ENCODE results near the gene PRSS38.
A peak's percentile ranks its signal among the peaks of the same experiment; 100 is the strongest.

PRSS38 gene

GRCh38 chr1:227815468-227816409, at the start of gene PRSS38:
PRSS38 (plus strand) TSS chr1:227815675; CDS start chr1:227815717, 42 bp downstream.
- no peak for DNase-seq

- DNase-seq, result peak; percentile 58
Observed at GRCh38 chr1:227766015-227766634, 49.4 kb upstream of the PRSS38 start.

GRCh38 chr1:227766653-227767277, 48.7 kb upstream of the PRSS38 start:
- no peak for DNase-seq

DNA sequence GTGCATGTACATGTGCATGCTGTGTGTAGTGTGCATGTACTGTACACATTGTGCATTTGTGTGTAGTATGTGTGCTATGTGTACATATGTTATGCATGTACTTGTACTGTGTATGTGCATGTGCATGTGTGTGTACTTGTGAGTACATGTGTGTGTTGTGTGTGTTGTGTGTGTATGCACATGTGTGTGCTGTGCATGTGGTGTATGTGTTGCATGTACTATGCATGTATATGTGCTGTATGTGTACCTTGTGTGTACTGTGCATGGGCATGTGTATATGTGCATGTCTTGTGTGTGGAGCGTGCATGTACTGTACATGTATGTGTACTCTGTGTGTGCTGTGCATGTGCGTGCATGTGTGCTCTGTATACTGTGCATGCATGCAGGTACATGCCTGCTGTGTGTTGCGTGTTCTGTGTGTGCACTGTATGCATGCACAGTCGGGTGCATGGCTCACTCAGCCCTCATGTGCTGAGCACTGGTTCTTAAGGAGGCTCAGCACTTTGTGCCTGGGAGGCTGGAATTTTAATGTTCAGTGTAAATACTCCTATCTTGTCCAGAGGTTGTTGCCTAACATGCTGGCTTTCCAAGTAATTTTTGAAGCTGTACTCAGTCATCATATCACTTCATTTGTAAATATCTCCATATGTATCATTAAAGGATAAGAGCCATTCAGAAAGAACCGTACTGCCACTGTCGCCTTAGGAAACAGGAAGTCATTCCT, 47.9 kb upstream of the PRSS38 start:
- DNase-seq, result no peak

- no peak for DNase-seq
Observed at GRCh38 chr1:227768125-227768439, 47.4 kb upstream of the PRSS38 start.

DNA sequence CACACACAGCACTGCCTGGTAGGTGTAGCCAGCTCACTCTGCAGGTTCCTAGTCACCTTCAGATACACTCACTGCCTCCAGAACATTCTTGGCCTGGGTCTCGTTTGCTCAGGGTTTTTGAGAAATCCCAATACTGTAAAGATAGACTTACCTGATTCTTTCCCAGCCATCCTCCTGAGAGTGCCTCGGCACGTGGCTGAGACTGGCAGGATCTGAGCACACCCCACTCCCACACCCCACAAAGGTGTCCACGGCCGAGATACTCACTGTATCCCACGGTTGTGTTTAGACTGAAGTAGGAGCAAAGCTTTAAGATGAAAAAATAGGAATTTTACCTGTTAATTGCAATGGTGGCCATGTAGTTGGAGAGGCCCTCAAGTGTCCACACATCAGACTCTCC, 46.8 kb upstream of the PRSS38 start:
- no peak for DNase-seq

GRCh38 chr1:227769047-227769935, 46.2 kb upstream of the PRSS38 start:
- no peak for DNase-seq

DNA sequence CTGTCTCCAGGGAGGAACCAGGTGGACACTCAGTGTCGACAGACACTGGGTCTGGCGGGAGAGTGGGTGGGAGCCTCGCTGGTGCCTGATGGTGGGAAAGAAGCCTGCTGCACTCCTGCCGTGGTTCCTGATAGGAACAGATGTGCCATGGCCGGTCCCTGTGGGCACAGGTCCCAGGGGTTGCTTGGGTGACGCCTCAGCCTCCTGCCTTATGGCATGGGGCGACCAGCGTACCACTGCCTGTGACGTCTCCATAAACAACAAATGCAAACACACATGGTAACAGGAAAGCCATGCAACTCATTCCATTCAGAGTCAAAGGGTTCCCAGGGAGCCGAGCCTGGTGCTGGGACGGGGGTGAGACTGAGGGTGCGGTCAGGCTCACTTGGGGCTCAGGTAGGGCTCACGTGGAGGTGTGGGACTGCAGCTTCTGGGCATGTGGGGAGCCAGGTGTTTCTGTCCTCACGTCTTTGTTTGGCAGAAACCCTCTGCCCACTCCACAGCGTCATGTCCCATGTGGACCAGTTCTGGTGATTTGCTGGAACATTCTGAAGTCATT, 45.5 kb upstream of the PRSS38 start:
- DNase-seq, result no peak

- no peak for DNase-seq
Observed at GRCh38 chr1:227770812-227771211, 44.7 kb upstream of the PRSS38 start.

- no peak for DNase-seq
Observed at GRCh38 chr1:227771326-227771725, 44.1 kb upstream of the PRSS38 start.

- DNase-seq, result no peak
Observed at GRCh38 chr1:227771771-227772170, 43.7 kb upstream of the PRSS38 start.

GRCh38 chr1:227773558-227773957, 41.9 kb upstream of the PRSS38 start:
- no peak for DNase-seq

- DNase-seq, result no peak
Observed at GRCh38 chr1:227774051-227774731, 41.3 kb upstream of the PRSS38 start.

- no peak for DNase-seq
Observed at GRCh38 chr1:227774821-227775661, 40.4 kb upstream of the PRSS38 start.

- DNase-seq, result no peak
Observed at GRCh38 chr1:227775841-227776240, 39.6 kb upstream of the PRSS38 start.

GRCh38 chr1:227776331-227776771, 39.1 kb upstream of the PRSS38 start:
- DNase-seq, result no peak

- no peak for DNase-seq
Observed at GRCh38 chr1:227777156-227777555, 38.3 kb upstream of the PRSS38 start.

GRCh38 chr1:227777646-227778045, 37.8 kb upstream of the PRSS38 start:
- no peak for DNase-seq

DNA sequence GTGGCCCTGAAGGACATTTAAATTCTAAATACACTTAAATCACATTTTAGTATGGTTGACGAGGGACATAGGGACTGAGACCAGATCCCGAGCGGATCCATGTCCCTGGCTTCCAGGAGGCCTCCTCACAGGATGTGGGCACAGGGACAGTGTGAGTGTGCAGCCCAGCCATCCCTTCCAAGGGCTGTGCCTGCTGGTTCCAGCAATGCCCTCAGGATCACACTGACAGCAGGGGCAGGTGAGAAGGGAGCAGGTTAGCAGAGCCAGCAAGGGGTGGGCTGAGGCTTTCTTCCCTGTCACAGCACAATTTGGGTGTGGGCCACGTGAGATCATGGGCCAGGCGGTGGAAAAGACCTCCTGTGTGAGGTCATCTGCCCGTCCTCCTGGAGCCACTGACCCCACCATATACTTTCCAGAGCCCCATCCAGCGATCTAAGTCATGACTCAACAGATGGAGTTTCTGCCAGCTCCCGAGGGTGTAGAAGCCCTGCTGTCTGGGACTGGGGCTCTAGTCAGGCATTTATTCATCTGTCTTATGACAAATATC, 37.0 kb upstream of the PRSS38 start:
- DNase-seq, result no peak

- DNase-seq, result no peak
Observed at GRCh38 chr1:227779021-227779441, 36.4 kb upstream of the PRSS38 start.
